ENCODE data around the gene KRTAP3-3. TPM values are rescaled to one million over a fixed set of nuclear protein-coding genes. Genes with fewer than 3 reads are reported as not detected.

KRTAP3-3 gene
- total RNA-seq, 3 donors from 2014 or later (not counting 1 experiment from before 2014, with no cell fraction given), result not detected

- intact Hi-C loops (cut with micrococcal nuclease), result no loop called here
- H3K9me3 ChIP-seq (ENCODE audit: control insufficient read depth, insufficient read depth, low read length), result no peaks in the 10 kb centered on the region
- no peak overlapping the region for H3K27ac ChIP-seq (ENCODE audit: low read length)
- 60% methylated on average over 10 of the region's 10 CpGs for whole genome bisulfite sequencing (ENCODE audit: insufficient coverage)
- H3K4me1 Mint-ChIP-seq, result no peaks in the 10 kb centered on the region
- H3K27me3 ChIP-seq (ENCODE audit: control insufficient read depth, insufficient read depth, low read length), result peaks cover 7% of the 10 kb centered on the region
- no peak overlapping the region for H3K4me3 ChIP-seq (ENCODE audit: low read length)
- H3K36me3 Mint-ChIP-seq, result no peaks in the 10 kb centered on the region
- peaks cover 48 to 74% of the 10 kb centered on the region in 2 donors for H3K27me3 Mint-ChIP-seq (ENCODE audit: low read depth in 2 of 2)
- no peaks in the 10 kb centered on the region for H3K36me3 ChIP-seq (ENCODE audit: control insufficient read depth, insufficient read depth, low read length)
- no peak overlapping the region for H3K4me3 Mint-ChIP-seq
- no peak for TF ChIP-seq CTCF (IDR thresholded peaks at IDR 0.05)
- no peaks in the 10 kb centered on the region for H3K4me1 ChIP-seq (ENCODE audit: control insufficient read depth, insufficient read depth, low read length)
- DNase-seq (no peak), ATAC-seq (no peak)
- no peak overlapping the region for H3K27ac Mint-ChIP-seq
- H3K9me3 Mint-ChIP-seq, result no peaks in the 10 kb centered on the region
Measured at GRCh38 chr17:40949418-40949817, 44.5 kb downstream of the KRTAP3-3 start.

GRCh38 chr17:40947929-40948328 lies 46.0 kb downstream of the KRTAP3-3 start:
- Histone ChIP-seq H3K9me3 (ENCODE audit: control insufficient read depth, insufficient read depth, low read length) (no peaks in the 10 kb centered on the region), H3K36me3 (ENCODE audit: control insufficient read depth, insufficient read depth, low read length) (no peaks in the 10 kb centered on the region), H3K27ac (ENCODE audit: low read length) (no peak overlapping the region), H3K27me3 (ENCODE audit: control insufficient read depth, insufficient read depth, low read length) (peaks cover 7% of the 10 kb centered on the region), H3K4me3 (ENCODE audit: low read length) (no peak overlapping the region), H3K4me1 (ENCODE audit: control insufficient read depth, insufficient read depth, low read length) (no peaks in the 10 kb centered on the region)
- DNase-seq (no peak), ATAC-seq (no peak)
- no peak for TF ChIP-seq CTCF (IDR thresholded peaks at IDR 0.05)
- no peak overlapping the region for H3K27ac Mint-ChIP-seq
- no peak overlapping the region for H3K4me3 Mint-ChIP-seq
- H3K4me1 Mint-ChIP-seq, result no peaks in the 10 kb centered on the region
- intact Hi-C loops (cut with micrococcal nuclease), result no loop called here
- 73% methylated on average over 2 of the region's 2 CpGs for WGBS (ENCODE audit: insufficient coverage)
- no peaks in the 10 kb centered on the region for H3K9me3 Mint-ChIP-seq
- no peaks in the 10 kb centered on the region for H3K36me3 Mint-ChIP-seq
- peaks cover 41 to 68% of the 10 kb centered on the region in 2 donors for H3K27me3 Mint-ChIP-seq (ENCODE audit: low read depth in 2 of 2)

- Mint-ChIP-seq H3K27me3 (ENCODE audit: low read depth in 2 of 2) (peaks cover 44 to 64% of the 10 kb centered on the region in 2 donors), H3K9me3 (no peaks in the 10 kb centered on the region), H3K4me1 (no peaks in the 10 kb centered on the region), H3K27ac (no peak overlapping the region), H3K36me3 (no peaks in the 10 kb centered on the region), H3K4me3 (no peak overlapping the region)
- peaks cover 7% of the 10 kb centered on the region for H3K27me3 ChIP-seq (ENCODE audit: control insufficient read depth, insufficient read depth, low read length)
- WGBS (ENCODE audit: insufficient coverage), result 92% methylated on average over 6 of the region's 6 CpGs
- H3K4me1 ChIP-seq (ENCODE audit: control insufficient read depth, insufficient read depth, low read length), result no peaks in the 10 kb centered on the region
- no peak overlapping the region for H3K27ac ChIP-seq (ENCODE audit: low read length)
- ATAC-seq (no peak), DNase-seq (no peak)
- no peak for TF ChIP-seq CTCF (IDR thresholded peaks at IDR 0.05)
- no peak overlapping the region for H3K4me3 ChIP-seq (ENCODE audit: low read length)
- H3K36me3 ChIP-seq (ENCODE audit: control insufficient read depth, insufficient read depth, low read length), result no peaks in the 10 kb centered on the region
- no peaks in the 10 kb centered on the region for H3K9me3 ChIP-seq (ENCODE audit: control insufficient read depth, insufficient read depth, low read length)
- intact Hi-C loops (cut with micrococcal nuclease), result no loop called here
Measured at GRCh38 chr17:40945414-40945813, 48.5 kb downstream of the KRTAP3-3 start.

- Mint-ChIP-seq H3K4me1 (no peaks in the 10 kb centered on the region), H3K9me3 (no peaks in the 10 kb centered on the region), H3K4me3 (no peak overlapping the region), H3K27ac (no peak overlapping the region), H3K36me3 (no peaks in the 10 kb centered on the region), H3K27me3 (ENCODE audit: low read depth in 2 of 2) (peaks cover 40 to 67% of the 10 kb centered on the region in 2 donors)
- Histone ChIP-seq H3K36me3 (ENCODE audit: control insufficient read depth, insufficient read depth, low read length) (no peaks in the 10 kb centered on the region), H3K4me1 (ENCODE audit: control insufficient read depth, insufficient read depth, low read length) (no peaks in the 10 kb centered on the region), H3K9me3 (ENCODE audit: control insufficient read depth, insufficient read depth, low read length) (no peaks in the 10 kb centered on the region), H3K27ac (ENCODE audit: low read length) (no peak overlapping the region), H3K27me3 (ENCODE audit: control insufficient read depth, insufficient read depth, low read length) (peaks cover 7% of the 10 kb centered on the region), H3K4me3 (ENCODE audit: low read length) (no peak overlapping the region)
- DNase-seq (no peak), ATAC-seq (no peak)
- intact Hi-C loops (cut with micrococcal nuclease), result no loop called here
- no peak for TF ChIP-seq CTCF (IDR thresholded peaks at IDR 0.05)
- no CpG with 5 or more reads among the region's 1 CpG for WGBS (ENCODE audit: insufficient coverage)
Measured at GRCh38 chr17:40944531-40944930, 49.4 kb downstream of the KRTAP3-3 start.
